HG03354 (cell line): ENCODE results near the gene MCRS1.

Source experiments
- ATAC-seq: cut with Tn5 transposase; IDR thresholded peaks from one replicate; pipeline ENCODE4 v1.9.1; 2021; ENCODE audit warnings: mild to moderate bottlenecking; ENCODE audit not compliant: unreplicated experiment, poor library complexity, severe bottlenecking

MCRS1 gene

DNA sequence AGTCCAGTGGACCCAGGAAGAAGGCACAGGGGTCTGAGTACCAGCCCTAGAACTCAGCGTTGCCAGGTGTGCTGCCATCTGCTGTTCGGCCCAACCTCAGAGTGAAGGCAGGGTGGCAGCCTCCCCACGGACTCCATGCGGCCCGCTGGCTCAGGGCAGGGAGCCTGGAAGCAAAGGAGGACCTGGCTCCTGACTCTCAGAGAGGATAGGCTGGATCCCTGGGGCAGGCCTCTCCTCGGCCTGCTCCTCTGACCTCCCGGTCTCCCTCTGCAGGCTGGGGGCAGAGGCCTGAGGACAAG is 10.1 kb downstream of the MCRS1 start:
- no peak for ATAC-seq

- no peak for ATAC-seq
Measured at GRCh38 chr12:49557187-49557916, 10.6 kb downstream of the MCRS1 start.

- ATAC-seq, result no peak
Measured at GRCh38 chr12:49556391-49557186, 11.4 kb downstream of the MCRS1 start.

- no peak for ATAC-seq
Measured at GRCh38 chr12:49555631-49556390, 12.1 kb downstream of the MCRS1 start.

DNA sequence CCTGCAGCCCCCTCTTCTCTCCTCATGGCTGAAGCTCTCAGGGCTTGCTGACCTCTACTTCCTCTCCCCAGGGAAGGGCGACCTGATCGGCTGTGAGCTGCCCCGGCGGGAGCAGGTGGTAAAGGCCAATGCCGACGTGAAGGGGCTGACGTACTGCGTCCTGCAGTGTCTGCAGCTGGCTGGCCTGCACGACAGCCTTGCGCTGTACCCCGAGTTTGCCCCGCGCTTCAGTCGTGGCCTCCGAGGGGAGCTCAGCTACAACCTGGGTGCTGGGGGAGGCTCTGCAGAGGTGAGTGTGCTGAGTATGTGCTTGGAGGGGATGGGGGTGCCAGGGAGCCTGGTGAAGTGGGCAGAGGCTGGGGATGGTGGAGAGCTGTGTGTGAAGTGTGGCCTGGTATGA is 13.7 kb downstream of the MCRS1 start:
- no peak for ATAC-seq

DNA sequence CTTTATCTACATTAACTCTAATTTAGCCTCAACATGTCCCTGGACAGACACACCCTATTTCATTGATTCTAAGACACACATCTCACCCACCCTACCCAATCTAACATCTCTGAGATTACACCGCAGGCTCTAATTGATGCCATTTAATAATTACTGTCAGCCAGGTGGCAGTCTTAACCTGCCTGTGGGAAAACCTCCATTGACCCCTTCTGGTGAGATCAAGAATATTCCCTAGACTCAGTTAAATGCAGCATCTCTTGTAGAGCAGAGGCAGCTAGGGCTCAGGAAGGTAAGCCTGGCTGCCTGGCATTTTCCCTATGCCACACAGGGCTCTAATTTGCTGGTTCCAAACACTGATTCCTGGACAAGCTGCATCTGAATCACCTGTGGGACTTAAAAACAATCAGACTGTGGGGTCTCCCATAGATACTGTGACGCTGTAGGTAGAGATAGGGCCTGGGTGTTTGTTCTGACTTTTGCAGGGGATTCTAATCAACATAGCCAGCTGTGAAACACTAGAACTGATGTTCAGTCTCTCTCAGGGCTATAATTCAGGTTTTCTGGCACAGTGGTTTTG is 14.3 kb downstream of the MCRS1 start:
- ATAC-seq, result no peak

DNA sequence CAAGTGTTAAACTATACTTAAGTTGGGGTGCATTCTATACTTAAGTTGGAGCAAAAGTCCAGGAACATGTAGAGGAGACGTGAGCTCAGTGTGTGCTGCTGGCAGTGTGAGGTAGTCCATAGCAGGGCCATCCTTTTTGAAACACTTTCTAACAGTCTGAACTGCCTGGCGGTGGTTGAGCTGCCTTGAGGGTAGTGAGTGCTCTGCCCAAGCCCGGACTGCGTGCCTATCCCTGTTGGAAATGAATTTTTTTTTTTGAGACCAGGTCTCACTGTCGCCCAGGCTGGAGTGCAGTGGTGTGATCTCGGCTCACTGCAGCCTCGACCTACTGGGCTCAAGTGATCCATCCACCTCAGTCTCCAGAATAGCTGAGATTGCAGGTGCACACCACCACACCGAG is 15.0 kb downstream of the MCRS1 start:
- ATAC-seq, result no peak

DNA sequence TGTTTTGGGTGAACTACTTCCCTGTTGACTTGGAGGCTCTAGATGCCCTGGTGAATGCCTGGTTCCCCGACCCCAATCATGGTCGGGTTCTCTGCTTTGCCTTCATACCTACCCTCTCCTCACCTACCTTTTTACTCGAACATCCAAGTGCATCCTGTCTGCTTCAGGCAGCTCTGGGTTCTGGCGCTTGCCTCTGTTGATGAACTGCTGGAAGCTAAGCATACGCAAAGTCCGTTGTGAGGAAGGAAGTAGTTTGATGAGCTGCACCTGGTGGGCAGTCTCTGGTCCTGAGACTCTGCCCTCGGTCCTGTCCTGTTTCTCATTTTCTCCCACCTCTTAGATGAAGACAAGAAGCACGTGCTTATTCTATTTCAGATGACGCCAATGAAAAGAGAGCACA is 15.5 kb downstream of the MCRS1 start:
- ATAC-seq, result no peak

- ATAC-seq, result no peak
Measured at GRCh38 chr12:49552014-49552413, 15.9 kb downstream of the MCRS1 start.

GRCh38 chr12:49550693-49551252 is 17.2 kb downstream of the MCRS1 start:
- no peak for ATAC-seq

DNA sequence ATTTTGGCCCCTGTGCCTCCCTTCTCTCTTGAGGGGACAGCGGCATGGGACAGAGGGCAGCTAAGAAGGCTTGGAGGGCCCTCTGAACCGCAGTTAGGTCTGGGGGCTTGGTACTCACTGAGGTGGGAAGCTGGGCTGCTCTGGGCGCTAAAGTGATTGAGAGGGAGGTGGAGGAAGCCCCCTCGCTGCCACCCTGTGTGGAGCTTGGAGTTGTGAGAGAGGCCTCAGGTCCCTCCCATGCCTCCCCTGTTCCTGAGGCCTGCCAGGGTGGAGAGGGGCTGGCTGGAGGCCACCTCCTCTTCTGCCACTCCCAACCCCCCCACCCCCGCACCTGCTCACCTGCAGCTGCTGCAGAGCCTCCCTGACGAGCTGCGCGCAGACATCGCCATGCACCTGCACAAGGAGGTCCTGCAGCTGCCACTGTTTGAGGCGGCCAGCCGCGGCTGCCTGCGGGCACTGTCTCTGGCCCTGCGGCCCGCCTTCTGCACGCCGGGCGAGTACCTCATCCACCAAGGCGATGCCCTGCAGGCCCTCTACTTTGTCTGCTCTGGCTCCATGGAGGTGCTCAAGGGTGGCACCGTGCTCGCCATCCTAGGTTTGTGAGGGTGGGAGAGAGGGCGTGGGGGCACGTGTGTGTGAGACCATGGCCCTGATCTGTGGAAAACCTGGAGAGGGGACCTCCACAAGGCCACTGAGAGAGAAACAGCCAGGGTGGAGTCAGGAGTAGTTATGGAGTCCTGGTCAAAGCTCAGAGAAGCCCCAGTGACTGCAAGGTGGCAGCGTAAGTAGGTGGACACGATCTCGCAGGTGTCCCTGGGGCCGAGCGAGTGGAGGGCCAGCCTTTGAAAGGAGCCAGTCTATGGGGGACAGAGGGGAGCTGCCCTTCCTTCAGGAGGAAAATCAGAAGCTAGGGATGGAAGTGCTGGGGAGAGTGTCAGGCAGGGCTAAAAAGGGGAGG is 17.9 kb downstream of the MCRS1 start:
- ATAC-seq, result no peak

DNA sequence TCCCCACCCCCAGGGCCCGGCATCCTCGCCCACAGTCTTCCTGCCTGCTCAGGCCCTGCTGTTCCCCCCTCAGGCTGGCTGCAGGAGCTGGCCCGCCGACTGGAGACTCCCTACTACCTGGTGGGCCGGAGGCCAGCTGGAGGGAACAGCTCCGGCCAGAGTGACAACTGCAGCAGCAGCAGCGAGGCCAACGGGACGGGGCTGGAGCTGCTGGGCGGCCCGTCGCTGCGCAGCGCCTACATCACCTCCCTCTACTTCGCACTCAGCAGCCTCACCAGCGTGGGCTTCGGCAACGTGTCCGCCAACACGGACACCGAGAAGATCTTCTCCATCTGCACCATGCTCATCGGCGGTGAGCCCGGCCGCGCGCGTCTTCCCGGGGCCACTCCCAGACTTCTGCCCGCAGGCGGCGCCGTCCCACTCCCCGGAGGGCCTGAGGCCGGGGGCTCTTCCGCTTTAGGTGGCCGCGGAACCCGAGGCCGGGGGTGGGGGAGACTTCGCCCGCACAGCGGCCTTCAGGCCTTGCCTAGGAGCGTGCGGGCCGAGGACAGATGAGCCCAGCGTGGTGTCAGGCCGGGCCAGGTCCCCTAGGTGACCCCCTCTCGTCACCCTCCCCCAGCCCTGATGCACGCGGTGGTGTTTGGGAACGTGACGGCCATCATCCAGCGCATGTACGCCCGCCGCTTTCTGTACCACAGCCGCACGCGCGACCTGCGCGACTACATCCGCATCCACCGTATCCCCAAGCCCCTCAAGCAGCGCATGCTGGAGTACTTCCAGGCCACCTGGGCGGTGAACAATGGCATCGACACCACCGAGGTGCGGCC is 18.9 kb downstream of the MCRS1 start:
- ATAC-seq, result no peak

- ATAC-seq, result no peak
Measured at GRCh38 chr12:49548481-49548821, 19.5 kb downstream of the MCRS1 start.

- no peak for ATAC-seq
Measured at GRCh38 chr12:49547090-49547690, 20.8 kb downstream of the MCRS1 start.

DNA sequence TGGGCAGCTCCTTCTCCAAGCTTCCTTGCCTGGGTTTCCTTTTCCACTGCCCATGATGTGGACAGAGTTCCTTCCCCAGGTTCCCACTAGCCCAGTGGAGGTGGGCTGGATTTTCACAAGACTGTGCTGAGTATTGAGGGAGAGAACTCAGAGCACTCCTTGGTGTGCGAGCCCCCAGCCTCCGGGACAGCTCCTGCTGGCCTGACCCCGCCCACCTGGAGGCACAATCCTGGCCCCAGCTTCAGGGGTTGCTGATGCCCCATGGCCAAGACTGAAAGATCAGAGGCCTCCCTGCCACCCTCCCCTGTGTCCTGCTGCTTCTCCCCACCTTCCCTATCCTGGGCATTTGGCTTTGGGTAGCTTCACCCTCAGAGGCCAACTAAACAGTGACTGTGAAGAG is 21.5 kb downstream of the MCRS1 start:
- ATAC-seq, result no peak

DNA sequence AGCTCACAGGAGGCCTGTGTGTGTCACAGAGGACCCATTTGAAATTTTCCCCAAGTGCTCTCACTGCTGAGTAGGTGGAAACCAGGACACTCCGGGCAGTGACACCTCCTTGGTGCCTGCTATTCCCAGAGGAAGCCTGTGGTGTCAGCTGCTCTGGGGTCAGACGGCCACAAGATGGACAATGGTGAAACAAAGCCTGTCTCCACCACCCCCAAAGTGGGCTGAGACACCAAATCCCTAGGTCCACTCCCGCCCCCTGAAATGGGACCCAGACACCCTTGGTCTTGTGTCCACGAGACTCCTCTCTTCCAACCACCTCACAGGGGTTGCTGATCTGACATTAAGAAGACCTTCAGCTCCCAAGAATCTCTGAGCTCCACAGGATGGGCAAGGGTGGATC is 22.1 kb downstream of the MCRS1 start:
- ATAC-seq, result no peak

DNA sequence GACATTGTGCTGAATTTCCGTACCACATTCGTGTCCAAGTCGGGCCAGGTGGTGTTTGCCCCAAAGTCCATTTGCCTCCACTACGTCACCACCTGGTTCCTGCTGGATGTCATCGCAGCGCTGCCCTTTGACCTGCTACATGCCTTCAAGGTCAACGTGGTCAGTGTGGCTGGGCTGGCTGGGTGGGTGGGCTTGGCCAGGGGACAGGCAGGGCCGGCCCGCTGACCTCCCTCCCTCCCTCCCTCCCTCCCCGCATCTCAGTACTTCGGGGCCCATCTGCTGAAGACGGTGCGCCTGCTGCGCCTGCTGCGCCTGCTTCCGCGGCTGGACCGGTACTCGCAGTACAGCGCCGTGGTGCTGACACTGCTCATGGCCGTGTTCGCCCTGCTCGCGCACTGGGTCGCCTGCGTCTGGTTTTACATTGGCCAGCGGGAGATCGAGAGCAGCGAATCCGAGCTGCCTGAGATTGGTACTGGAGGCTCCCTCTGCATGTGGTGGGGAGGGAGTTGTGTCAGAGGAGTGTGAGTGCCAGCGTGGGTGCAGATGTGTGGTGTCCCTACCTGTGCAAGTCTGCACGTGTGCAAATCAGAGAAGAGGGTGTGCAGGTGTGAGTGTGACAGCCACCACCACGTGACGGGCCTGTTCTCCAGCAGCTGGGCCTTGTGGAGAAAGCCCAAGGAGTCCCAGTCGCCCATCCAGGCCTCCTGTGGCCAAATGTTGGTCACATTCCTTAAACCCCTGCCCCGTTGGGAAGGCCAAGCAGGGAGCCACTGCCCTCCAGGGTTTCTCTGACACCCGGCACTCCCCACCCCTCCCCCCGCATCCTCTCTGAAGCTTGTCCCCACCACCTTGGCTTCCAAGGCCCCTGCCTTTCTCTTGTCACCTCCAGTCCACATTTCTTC is 23.8 kb downstream of the MCRS1 start:
- ATAC-seq, result no peak
